Measurements from ENCODE around the gene NPY4R2. TPM values are rescaled to one million over a fixed set of nuclear protein-coding genes. Genes with fewer than 3 reads are reported as not detected.

The NPY4R2 gene, protein sequence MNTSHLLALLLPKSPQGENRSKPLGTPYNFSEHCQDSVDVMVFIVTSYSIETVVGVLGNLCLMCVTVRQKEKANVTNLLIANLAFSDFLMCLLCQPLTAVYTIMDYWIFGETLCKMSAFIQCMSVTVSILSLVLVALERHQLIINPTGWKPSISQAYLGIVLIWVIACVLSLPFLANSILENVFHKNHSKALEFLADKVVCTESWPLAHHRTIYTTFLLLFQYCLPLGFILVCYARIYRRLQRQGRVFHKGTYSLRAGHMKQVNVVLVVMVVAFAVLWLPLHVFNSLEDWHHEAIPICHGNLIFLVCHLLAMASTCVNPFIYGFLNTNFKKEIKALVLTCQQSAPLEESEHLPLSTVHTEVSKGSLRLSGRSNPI
- 0.16 TPM in 1 of 2 replicates, not detected in the other for total RNA-seq

DNA sequence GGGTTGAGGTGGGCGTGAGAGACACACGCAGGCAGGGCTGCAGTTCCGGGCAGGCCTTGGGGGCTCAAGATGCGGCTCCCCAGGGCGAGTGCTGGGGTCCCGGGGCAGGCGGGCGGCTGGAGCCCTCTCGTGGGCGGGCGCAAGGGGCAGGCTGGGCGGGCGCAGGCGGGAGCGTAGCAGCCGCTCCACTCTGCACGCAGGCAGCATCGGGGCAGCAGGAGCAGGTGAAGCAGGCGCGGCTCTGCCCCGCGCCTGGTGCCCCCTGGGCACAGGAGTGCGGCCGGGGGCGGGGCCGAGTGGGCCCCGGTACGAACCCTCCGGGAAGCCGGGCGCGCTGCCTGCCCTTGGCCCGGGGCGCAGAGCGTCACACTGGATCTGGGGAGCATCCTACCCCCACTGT is at the start of gene NPY4R2:
Gene NPY4R2 (plus strand): TSS at position 188 of the 400 bp plus-strand sequence. CDS start 3,326 bp downstream, outside the sequence.

Other genes with a start within 250 kb of the NPY4R2 start
- gene SYT15B, start 155.1 kb upstream of the NPY4R2 start, total RNA-seq: under 0.01 TPM in 1 of 2 replicates, not detected in the other
- not detected in 2 replicates for gene FAM25C, start 81.1 kb downstream of the NPY4R2 start, total RNA-seq